GM10266 (cell line): Measurements from ENCODE around the gene BTBD7.

ENCODE experiments used
- DNase-seq: peaks from one replicate; pipeline ENCODE4 v3.0.0; 2012; ENCODE audit errors: extremely low spot score
- CTCF ChIP-seq: IDR thresholded peaks from 2 replicates; pipeline ENCODE4 v1.5.1; 2012; ENCODE audit warnings: mild to moderate bottlenecking, low read depth; ENCODE audit not compliant: control insufficient read depth, insufficient read depth; ENCODE audit errors: missing control alignments

The BTBD7 gene

DNA sequence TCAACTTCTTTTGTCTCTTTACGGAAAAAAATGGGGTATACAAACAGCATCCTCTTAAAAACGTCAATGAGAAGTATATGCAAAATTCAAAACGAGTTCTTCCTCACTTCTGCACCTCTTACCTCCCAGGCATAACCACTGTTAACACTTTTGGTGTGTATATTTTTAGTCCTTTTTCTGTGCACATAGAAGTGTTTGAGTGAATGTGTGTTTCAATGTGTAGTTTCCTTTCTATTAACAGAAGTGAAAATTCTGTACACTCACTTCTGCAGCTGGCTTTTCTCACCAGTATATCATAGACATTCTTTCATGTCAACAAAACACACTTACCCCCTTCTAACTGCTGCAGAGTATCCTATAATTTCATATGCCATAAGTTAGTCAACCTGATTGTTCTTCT, 120.4 kb downstream of the BTBD7 start:
- DNase-seq: peak; percentile 40
- no peak for TF ChIP-seq CTCF

DNA sequence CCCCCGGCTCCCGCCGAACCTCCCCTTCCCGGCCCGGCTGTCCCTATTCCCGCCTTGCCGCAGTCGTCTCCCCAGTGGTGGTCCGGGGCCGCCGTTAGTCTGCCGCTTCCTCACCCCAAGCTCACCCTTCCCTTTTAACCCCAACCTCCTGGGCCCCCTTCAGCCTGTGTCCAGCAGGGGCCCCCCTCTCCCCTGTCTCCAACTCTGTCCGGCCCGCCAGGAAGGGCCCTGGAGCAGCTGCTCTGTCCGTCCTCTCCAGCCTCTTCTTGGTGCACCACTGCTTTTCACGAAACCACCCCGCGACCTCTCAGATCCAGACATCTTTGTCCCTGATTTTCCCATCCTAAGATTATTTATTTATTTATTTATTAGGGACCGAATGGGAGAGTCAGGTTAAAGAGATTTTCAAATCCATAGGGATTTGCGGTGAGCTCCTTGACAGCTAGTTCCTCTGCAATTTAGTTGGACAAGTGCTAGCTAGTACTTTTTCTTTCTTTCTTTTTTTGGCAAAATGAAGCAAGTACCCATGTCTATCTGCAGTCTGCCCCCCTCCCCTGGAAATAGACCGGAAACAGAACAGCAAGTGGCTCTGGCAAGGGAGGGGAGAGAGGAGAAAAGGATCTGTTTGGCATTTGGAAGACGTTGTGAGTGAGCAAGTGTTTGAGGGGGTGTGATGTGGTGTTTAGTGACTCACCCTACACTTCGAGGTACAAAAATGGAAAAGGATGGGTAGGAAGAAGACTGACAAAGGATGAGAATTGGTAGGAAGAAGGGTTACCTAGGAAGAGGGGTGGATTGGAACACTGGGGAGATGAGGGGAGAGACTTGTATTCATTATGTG, 125.1 kb downstream of the BTBD7 start:
- TF ChIP-seq CTCF: peak; percentile 68
- no peak for DNase-seq

GRCh38 chr14:93206793-93207467, 125.9 kb downstream of the BTBD7 start, which contains the start of the genes GON7 and UBR7:
Gene GON7, minus strand, starts transcription at chr14:93207065. Its CDS starts 28 bp downstream, at chr14:93207037.
Gene UBR7, plus strand, starts transcription at chr14:93207256. Its CDS starts 36 bp downstream, at chr14:93207292.
- DNase-seq: peak; percentile 90
- peak; percentile 39 for TF ChIP-seq CTCF

DNA sequence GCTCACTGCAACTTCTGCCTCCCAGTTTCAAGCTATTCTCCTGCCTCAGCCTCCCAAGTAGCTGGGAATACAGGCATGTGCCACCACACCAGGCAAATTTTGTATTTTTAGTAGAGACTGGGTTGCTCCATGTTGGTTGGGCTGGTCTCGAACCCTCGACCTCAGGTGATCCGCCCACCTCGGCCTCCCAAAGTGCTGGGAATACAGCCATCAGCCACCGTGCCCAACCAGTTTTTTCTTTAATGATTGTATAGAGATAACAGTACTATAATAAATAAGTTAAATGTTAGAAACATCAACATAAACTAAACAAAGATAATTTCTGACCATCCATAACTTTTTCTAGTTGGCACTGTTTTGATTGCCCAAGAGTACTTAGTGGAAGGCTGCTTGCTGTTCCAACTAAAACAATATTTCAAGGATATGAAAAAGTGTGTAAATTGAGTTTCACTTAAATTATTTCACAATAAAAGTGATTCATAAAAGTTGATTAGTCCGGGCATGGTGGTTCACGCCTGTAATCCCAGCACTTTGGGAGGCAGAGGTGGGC, 131.6 kb downstream of the BTBD7 start:
- no peak for DNase-seq
- TF ChIP-seq CTCF: no peak

DNA sequence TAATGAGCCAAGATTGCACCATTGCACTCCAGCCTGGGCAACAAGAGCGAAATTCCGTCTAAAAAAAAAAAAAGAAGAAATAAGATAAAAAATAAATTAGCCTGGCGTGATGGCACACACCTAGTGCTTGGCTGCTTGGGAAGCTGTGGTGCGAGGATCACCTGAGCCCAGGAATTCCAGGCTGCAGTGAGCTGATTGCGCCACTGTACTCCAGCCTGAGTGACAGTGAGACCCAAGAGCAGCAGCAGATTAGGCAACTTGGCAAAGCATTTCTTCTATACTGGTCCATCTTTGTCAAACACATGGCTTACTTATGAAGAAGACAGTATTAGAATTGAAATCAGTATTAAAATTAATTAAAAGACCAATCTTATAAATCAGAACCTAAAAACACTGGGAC, 132.3 kb downstream of the BTBD7 start:
- TF ChIP-seq CTCF: no peak
- DNase-seq: no peak

DNA sequence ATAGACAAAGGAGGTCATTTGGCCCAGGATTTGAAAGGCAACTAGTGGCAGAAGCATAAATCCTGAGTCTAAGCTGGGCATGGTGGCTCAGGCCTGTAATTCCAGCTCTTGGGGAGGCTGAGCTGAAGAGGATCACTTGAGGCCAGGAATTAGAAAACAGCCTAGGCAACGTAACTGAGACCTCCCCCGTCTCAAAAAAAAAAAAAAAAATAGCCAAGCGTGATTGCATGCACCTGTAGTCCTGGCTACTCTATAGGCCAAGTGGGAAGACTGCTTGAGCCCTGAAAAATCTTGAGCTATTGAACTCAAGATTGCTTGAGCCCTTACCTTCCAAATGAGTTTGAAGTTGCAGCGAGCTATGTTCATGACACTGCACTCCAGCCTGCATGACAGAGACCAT, 133.8 kb downstream of the BTBD7 start:
- no peak for DNase-seq

More for the DNA sequence above, 133.8 kb downstream of the BTBD7 start:
- no peak for TF ChIP-seq CTCF
